A549 (cell line): ENCODE measurements around the gene SUCNR1. TPM values are rescaled to one million over a fixed set of nuclear protein-coding genes. Genes with fewer than 3 reads are reported as not detected.

Experiments used
- ATAC-seq, 2 experiments: fragments of 200-7000 bp in 1 of 2; fragments of >200 bp in 1 of 2; cut with Nextera tagmentation in 1 of 2; cut with Tn5 transposase in 1 of 2; 3 replicates each; pipeline versions ENCODE4 v1.8.0 to v1.9.1; 2018 to 2020; ENCODE audit warnings: mild to moderate bottlenecking in 1 of 2, moderate library complexity in 1 of 2
- CTCF ChIA-PET: fragments of 300-600 bp; sonication (Branson Sonifier 250); formaldehyde crosslinking; extraction: SDS; loops from one replicate; lab custom pipeline; 2021; ENCODE audit warnings: antibody characterized with exemption, inconsistent platforms; lab: Yijun Ruan, JAX
- POLR2A ChIA-PET: fragments of 350-600 bp; formaldehyde crosslinking; extraction: SDS; loops from one replicate; lab custom pipeline; 2021; ENCODE audit warnings: antibody characterized with exemption, inconsistent platforms; lab: Yijun Ruan, JAX
- DNase-seq, 2 experiments: peaks; one replicate each; pipeline versions ENCODE4 v3.0.0 to v3.0.0-alpha.2; 2011 to 2016; ENCODE audit warnings: low read depth in 1 of 2, low spot score in 1 of 2
- FAIRE-seq: peaks from 2 replicates; lab custom pipeline; 2011; peaks lifted over from hg19 to GRCh38; lab: Jason Lieb, UNC
- H3K27ac ChIP-seq, 2 experiments: fragments of >200 bp; sonication (Bioruptor Twin); formaldehyde crosslinking; 3 replicates each; pipeline ENCODE4 v1.5.1; 2016 to 2017
- H3K4me1 ChIP-seq: fragments of >200 bp; sonication (Bioruptor Twin); formaldehyde crosslinking; 3 replicates; pipeline ENCODE4 v1.6.1; 2016
- H3K4me2 ChIP-seq: fragments of >200 bp; sonication (Bioruptor Twin); formaldehyde crosslinking; 3 replicates; pipeline ENCODE4 v1.6.1; 2016
- H3K4me3 ChIP-seq: fragments of >200 bp; sonication (Bioruptor Twin); formaldehyde crosslinking; 3 replicates; pipeline ENCODE4 v1.5.1; 2016
- H3K9me3 ChIP-seq: fragments of >200 bp; sonication (Bioruptor Twin); formaldehyde crosslinking; 3 replicates; pipeline ENCODE4 v1.6.1; 2016
- CEBPB ChIP-seq, 2 experiments: fragments of >200 bp in 1 of 2; sonication (Bioruptor Twin) in 1 of 2; formaldehyde crosslinking in 1 of 2; IDR thresholded peaks; 2 replicates each; pipeline ENCODE4 v1.6.1; 2012 to 2016
- CTCF ChIP-seq: fragments of >200 bp; sonication (Bioruptor Twin); formaldehyde crosslinking; IDR thresholded peaks from 3 replicates; pipeline ENCODE4 v1.5.1; 2016
- FOSL2 ChIP-seq, 2 experiments: fragments of 450-650 bp in 1 of 2; fragments of >200 bp in 1 of 2; sonication (Bioruptor Twin) in 1 of 2; formaldehyde crosslinking; IDR thresholded peaks; 2 replicates each; pipeline versions ENCODE4 v1.5.0 to v1.6.1; 2016 to 2020; ENCODE audit warnings: mild to moderate bottlenecking in 1 of 2, moderate library complexity in 1 of 2
- GATA3 ChIP-seq: IDR thresholded peaks from 2 replicates; pipeline ENCODE4 v1.6.1; 2012; ENCODE audit warnings: borderline replicate concordance
- HOXB5 ChIP-seq: fragments of 250-450 bp; sonication (Bioruptor Pico); IDR thresholded peaks from 2 replicates; pipeline ENCODE4 v1.5.0; 2020; ENCODE audit warnings: mild to moderate bottlenecking, moderate library complexity
- JUN ChIP-seq, 2 experiments: fragments of >200 bp; sonication (Bioruptor Twin); formaldehyde crosslinking; IDR thresholded peaks; 2 replicates in 1 of 2; 3 replicates in 1 of 2; pipeline ENCODE4 v1.6.1; 2016 to 2017
- KDM1A ChIP-seq: fragments of 200-600 bp; sonication (generic); IDR thresholded peaks from 2 replicates; pipeline ENCODE4 v1.6.1; 2016; ENCODE audit warnings: low read depth, mild to moderate bottlenecking
- KDM5A ChIP-seq: fragments of 200-600 bp; sonication (generic); IDR thresholded peaks from 2 replicates; pipeline ENCODE4 v1.6.1; 2016; ENCODE audit warnings: antibody characterized with exemption, mild to moderate bottlenecking
- MAZ ChIP-seq: fragments of 150-350 bp; IDR thresholded peaks from 2 replicates; pipeline ENCODE4 v1.6.1; 2014; ENCODE audit warnings: antibody characterized with exemption, low read depth, low read length, borderline replicate concordance
- MYC ChIP-seq: IDR thresholded peaks from 2 replicates; pipeline ENCODE4 v1.6.1; 2012; ENCODE audit warnings: mild to moderate bottlenecking, inconsistent platforms, low read length, improper control_type of control experiment, borderline replicate concordance
- NFE2L2 ChIP-seq: fragments of 150-350 bp; conservative IDR thresholded peaks from 2 replicates; pipeline ENCODE4 v1.6.1; 2014; ENCODE audit warnings: low read length
- POLR2AphosphoS2 ChIP-seq: conservative IDR thresholded peaks from 2 replicates; pipeline ENCODE4 v1.6.1; 2012; ENCODE audit warnings: low read length, improper control_type of control experiment, inconsistent platforms
- RAD21 ChIP-seq, 2 experiments: fragments of >200 bp in 1 of 2; sonication (Bioruptor Twin) in 1 of 2; formaldehyde crosslinking in 1 of 2; IDR thresholded peaks in 1 of 2; conservative IDR thresholded peaks in 1 of 2; 2 replicates in 1 of 2; 3 replicates in 1 of 2; pipeline ENCODE4 v1.6.1; 2012 to 2018; ENCODE audit warnings: inconsistent platforms in 1 of 2
- RARB ChIP-seq: fragments of 250-450 bp; sonication (Bioruptor Pico); IDR thresholded peaks from 2 replicates; pipeline ENCODE4 v1.8.0; 2021; ENCODE audit warnings: mild to moderate bottlenecking, moderate library complexity
- RFX5 ChIP-seq: fragments of 450-650 bp; IDR thresholded peaks from 2 replicates; pipeline ENCODE4 v1.7.1; 2014; ENCODE audit warnings: antibody characterized with exemption, mild to moderate bottlenecking, moderate library complexity
- RNF2 ChIP-seq: fragments of 200-600 bp; sonication (generic); IDR thresholded peaks from 2 replicates; pipeline ENCODE4 v1.6.1; 2016; ENCODE audit warnings: low read depth, mild to moderate bottlenecking, antibody characterized with exemption, moderate library complexity, borderline replicate concordance
- SMC3 ChIP-seq: fragments of >200 bp; sonication (Bioruptor Twin); formaldehyde crosslinking; IDR thresholded peaks from 3 replicates; pipeline ENCODE4 v1.6.1; 2018; ENCODE audit warnings: inconsistent platforms
- WGBS: methylation state at CpG from one replicate; pipeline ENCODE4 v1.1.6; 2017; ENCODE audit errors: missing lambda C conversion rate; 5-methylcytosine and 5-hydroxymethylcytosine counted together
- polyA plus RNA-seq, 4 experiments: library from polyadenylated mRNA; depleted of rRNA in 3 of 4; stranded (reverse); fragments of >200 nt; fragmentation: RNase III in 1 of 4; extraction: RNeasy Plus Mini Kit Qiagen cat#74134 plus additional on column Dnase treatment in 1 of 4; gene quantifications; 2 replicates in 3 of 4; 3 replicates in 1 of 4; pipeline ENCODE4 v1.2.3, GENCODE V29; 2011 to 2017
- TF ChIP-seq, protein P1 (sequence below): fragments of 200-600 bp; sonication (generic); IDR thresholded peaks from 2 replicates; pipeline ENCODE4 v1.6.1; 2016; ENCODE audit warnings: antibody characterized with exemption, mild to moderate bottlenecking, moderate library complexity

Gene SUCNR1
- polyA plus RNA-seq, 2 of the 4 experiments (the other 2 are of a cell fraction): 0.27 to 1.4 TPM

DNA sequence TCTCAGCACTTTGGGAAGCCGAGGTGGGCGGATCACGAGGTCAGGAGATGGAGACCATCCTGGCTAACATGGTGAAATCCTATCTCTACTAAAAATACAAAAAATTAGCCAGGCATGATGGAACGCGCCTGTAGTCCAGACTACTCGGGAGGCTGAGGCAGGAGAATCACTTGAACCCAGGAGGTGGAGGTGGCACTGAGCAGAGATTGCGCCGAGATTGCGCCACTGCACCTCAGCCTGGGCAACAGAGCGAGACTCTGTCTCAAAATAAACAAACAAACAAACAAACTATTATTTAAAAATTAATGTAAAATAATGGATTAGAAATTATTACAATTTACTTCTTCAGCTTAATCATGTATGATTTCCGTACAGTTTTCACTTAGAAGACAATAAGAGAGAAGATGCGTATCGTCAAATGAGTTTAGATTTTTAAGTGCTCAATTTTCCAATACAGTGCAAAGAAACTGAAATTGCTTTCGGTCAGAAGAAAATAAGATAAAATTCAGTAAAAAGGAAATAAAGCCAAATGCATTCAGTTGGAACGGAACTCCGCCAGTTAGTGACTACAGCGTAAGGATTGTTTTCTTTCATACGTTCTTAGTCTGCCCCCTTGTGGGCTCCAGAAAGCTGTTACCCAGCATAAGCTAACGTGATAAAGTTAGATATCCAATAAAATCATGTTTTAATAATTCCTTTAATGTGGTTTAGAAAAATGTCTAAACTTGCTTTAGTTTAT is 34.7 kb upstream of the SUCNR1 start:
- ChIA-PET POLR2A (interaction anchor here (1.7 kb wide), 1 partner anchor 69 kb away, joined by 5 read pairs; no protein-coding TSS in a partner anchor), CTCF (interaction anchor here (0.7 to 7.2 kb wide), 28 partner anchors 9 to 671 kb away, joined by 3 to 71 read pairs (median 4); no protein-coding TSS in a partner anchor)
- Histone ChIP-seq H3K4me3 (no peak overlapping the region), H3K9me3 (no peaks in the 10 kb centered on the region), H3K4me2 (peak overlapping the region; percentile 30; the same call in 2 of the 3 replicates), H3K4me1 (peaks cover 52% of the 10 kb centered on the region), H3K27ac (peak overlapping the region; percentile 82 to 88)
- DNase-seq (peak; percentile 27 to 89), ATAC-seq (peak; percentile 61 to 82; a peak in 4 of 6 replicates), FAIRE-seq (no peak)
- TF ChIP-seq FOSL2 (IDR thresholded peaks at IDR 0.05) (no peak), FOSL2 (CRISPR knock-in tag; IDR thresholded peaks at IDR 0.05) (peak; percentile 27; the same call in 1 of the 2 replicates), SMC3 (peak; percentile 90), CTCF (peak; percentile 82), RNF2 (no peak), RAD21 (conservative IDR thresholded peaks at IDR 0.05 in 1 of 2, IDR thresholded peaks at IDR 0.05 in 1 of 2) (peak; percentile 94), CEBPB (IDR thresholded peaks at IDR 0.05) (peak; percentile 16 to 48; a peak in 2 of 4 replicates), GATA3 (no peak)
- WGBS: 55% methylated on average over 19 of the region's 19 CpGs

DNA sequence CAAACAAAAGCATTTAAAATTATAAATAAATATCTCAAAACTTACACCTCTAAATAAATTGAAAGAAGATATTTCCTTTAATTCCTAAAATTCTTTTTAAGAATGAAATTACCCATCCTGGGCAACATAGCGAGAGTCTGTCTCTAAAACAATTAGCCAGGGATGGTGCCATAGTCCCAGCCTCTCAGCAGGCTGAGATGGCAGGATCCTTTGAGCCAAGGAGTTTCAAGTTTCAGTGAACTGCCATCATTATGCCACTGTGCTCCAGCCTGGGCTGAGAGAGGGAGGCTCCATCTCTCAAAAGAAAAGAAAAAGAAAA is 34.2 kb upstream of the SUCNR1 start:
- Histone ChIP-seq H3K27ac (peak overlapping the region; percentile 46 to 82), H3K4me3 (no peak overlapping the region), H3K4me1 (peaks cover 57% of the 10 kb centered on the region), H3K4me2 (no peak overlapping the region), H3K9me3 (no peaks in the 10 kb centered on the region)
- DNase-seq: no peak
- POLR2A ChIA-PET: no interaction called here
- CTCF ChIA-PET: interaction anchor here (0.7 to 7.2 kb wide), 26 partner anchors 9 to 671 kb away, joined by 3 to 71 read pairs (median 4); no protein-coding TSS in a partner anchor
- no peak for TF ChIP-seq RARB (CRISPR knock-in tag)
- no peak for TF ChIP-seq NFE2L2
- ATAC-seq: no peak
- FAIRE-seq: no peak
- WGBS: 93% methylated on average over 1 of the region's 1 CpG

- Histone ChIP-seq H3K4me1 (peaks cover 57% of the 10 kb centered on the region), H3K4me2 (peak overlapping the region; percentile 18; the same call in 1 of the 3 replicates), H3K9me3 (no peaks in the 10 kb centered on the region), H3K4me3 (no peak overlapping the region), H3K27ac (0 out of 6 replicates have a peak overlapping the region, but pooled peaks of 1 of the 2 experiments have one; percentile 1)
- DNase-seq: no peak
- WGBS: 66% methylated on average over 6 of the region's 6 CpGs
- ATAC-seq: no peak
- peak; percentile 63 for FAIRE-seq
- CTCF ChIA-PET: interaction anchor here (1.0 to 7.2 kb wide), 2 partner anchors 404 to 756 kb away, joined by 4 to 71 read pairs; partner anchors contain the start of gene MED12L
- TF ChIP-seq MAZ (no peak), KDM1A (no peak), RFX5 (no peak), POLR2AphosphoS2 (no peak), HOXB5 (CRISPR knock-in tag) (no peak), JUN (IDR thresholded peaks at IDR 0.05) (no peak), MYC (no peak), KDM5A (no peak)
- TF ChIP-seq, protein P1, sequence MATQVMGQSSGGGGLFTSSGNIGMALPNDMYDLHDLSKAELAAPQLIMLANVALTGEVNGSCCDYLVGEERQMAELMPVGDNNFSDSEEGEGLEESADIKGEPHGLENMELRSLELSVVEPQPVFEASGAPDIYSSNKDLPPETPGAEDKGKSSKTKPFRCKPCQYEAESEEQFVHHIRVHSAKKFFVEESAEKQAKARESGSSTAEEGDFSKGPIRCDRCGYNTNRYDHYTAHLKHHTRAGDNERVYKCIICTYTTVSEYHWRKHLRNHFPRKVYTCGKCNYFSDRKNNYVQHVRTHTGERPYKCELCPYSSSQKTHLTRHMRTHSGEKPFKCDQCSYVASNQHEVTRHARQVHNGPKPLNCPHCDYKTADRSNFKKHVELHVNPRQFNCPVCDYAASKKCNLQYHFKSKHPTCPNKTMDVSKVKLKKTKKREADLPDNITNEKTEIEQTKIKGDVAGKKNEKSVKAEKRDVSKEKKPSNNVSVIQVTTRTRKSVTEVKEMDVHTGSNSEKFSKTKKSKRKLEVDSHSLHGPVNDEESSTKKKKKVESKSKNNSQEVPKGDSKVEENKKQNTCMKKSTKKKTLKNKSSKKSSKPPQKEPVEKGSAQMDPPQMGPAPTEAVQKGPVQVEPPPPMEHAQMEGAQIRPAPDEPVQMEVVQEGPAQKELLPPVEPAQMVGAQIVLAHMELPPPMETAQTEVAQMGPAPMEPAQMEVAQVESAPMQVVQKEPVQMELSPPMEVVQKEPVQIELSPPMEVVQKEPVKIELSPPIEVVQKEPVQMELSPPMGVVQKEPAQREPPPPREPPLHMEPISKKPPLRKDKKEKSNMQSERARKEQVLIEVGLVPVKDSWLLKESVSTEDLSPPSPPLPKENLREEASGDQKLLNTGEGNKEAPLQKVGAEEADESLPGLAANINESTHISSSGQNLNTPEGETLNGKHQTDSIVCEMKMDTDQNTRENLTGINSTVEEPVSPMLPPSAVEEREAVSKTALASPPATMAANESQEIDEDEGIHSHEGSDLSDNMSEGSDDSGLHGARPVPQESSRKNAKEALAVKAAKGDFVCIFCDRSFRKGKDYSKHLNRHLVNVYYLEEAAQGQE: no peak
- POLR2A ChIA-PET: no interaction called here
Measured at GRCh38 chr3:151841801-151842200, 31.6 kb upstream of the SUCNR1 start.
